Smooth muscle cell (in vitro differentiated cells): ENCODE results near the gene SLC25A30. TPM values are rescaled to one million over a fixed set of nuclear protein-coding genes. Genes with fewer than 3 reads are reported as not detected.

Experiments used
- DNase-seq: peaks from one replicate; lab custom pipeline; 2025; ENCODE audit not compliant: unreplicated experiment; lab: John Stamatoyannopoulos, UW
- H2AFZ ChIP-seq: fragments of 200-600 bp; sonication (generic); 2 replicates; pipeline ENCODE4 v1.6.0; 2016; ENCODE audit warnings: antibody characterized with exemption, low read depth, mild to moderate bottlenecking
- H3F3A ChIP-seq: fragments of 200-600 bp; sonication (generic); 2 replicates; pipeline ENCODE4 v1.6.0; 2017; ENCODE audit warnings: antibody characterized with exemption, low read depth
- H3K27ac ChIP-seq: fragments of 200-600 bp; sonication (generic); 2 replicates; pipeline ENCODE4 v1.5.1; 2016; ENCODE audit warnings: low read depth, mild to moderate bottlenecking
- H3K27me3 ChIP-seq: fragments of 200-600 bp; sonication (generic); 2 replicates; pipeline ENCODE4 v1.6.1; 2016; ENCODE audit warnings: low read depth, mild to moderate bottlenecking
- H3K36me3 ChIP-seq: fragments of 200-600 bp; sonication (generic); 2 replicates; pipeline ENCODE4 v1.5.1; 2016; ENCODE audit warnings: low read depth
- H3K4me1 ChIP-seq: fragments of 200-600 bp; sonication (generic); 2 replicates; pipeline ENCODE4 v1.5.1; 2016; ENCODE audit warnings: low read depth
- H3K4me2 ChIP-seq: fragments of 200-600 bp; sonication (generic); 2 replicates; pipeline ENCODE4 v1.6.0; 2016; ENCODE audit warnings: mild to moderate bottlenecking
- H3K4me3 ChIP-seq: fragments of 200-600 bp; sonication (generic); 2 replicates; pipeline ENCODE4 v1.5.1; 2016; ENCODE audit warnings: mild to moderate bottlenecking
- H3K79me2 ChIP-seq: fragments of 200-600 bp; sonication (generic); 2 replicates; pipeline ENCODE4 v1.6.0; 2016; ENCODE audit warnings: low read depth, mild to moderate bottlenecking
- H3K9ac ChIP-seq: fragments of 200-600 bp; sonication (generic); 2 replicates; pipeline ENCODE4 v1.6.0; 2016; ENCODE audit warnings: low read depth
- H3K9me3 ChIP-seq: fragments of 200-600 bp; sonication (generic); replicated peaks from 2 replicates; pipeline ENCODE4 v1.5.1; 2016; ENCODE audit warnings: low read depth
- H4K20me1 ChIP-seq: fragments of 200-600 bp; sonication (generic); 2 replicates; pipeline ENCODE4 v1.6.0; 2016; ENCODE audit warnings: low read depth
- CTCF ChIP-seq: fragments of 200-600 bp; sonication (generic); IDR thresholded peaks from 2 replicates; pipeline ENCODE4 v1.5.1; 2017; ENCODE audit warnings: borderline replicate concordance, mild to moderate bottlenecking, antibody characterized with exemption; ENCODE audit not compliant: insufficient read depth, poor library complexity, severe bottlenecking
- WGBS: methylation state at CpG from one replicate; pipeline ENCODE4 v1.1.7; 2016; ENCODE audit warnings: low lambda C conversion rate; 5-methylcytosine and 5-hydroxymethylcytosine counted together
- polyA plus RNA-seq: library from polyadenylated mRNA; unstranded; fragments of >200 nt; fragmentation: Nextera tagmentation; extraction: Ambion mirVana; gene quantifications from 2 replicates; pipeline ENCODE4 v1.2.1, GENCODE V29; 2016
- total RNA-seq: library from RNA; depleted of rRNA; stranded (reverse); fragments of >200 nt; gene quantifications from 2 replicates; pipeline ENCODE4 v1.2.3, GENCODE V29; 2014

SLC25A30 gene
- total and polyA plus RNA-seq, 2 experiments from 2014 or later = 1.3 to 6.8 TPM

GRCh38 chr13:45410466-45410865 is 7.7 kb downstream of the SLC25A30 start:
- H3F3A ChIP-seq = no peaks in the 10 kb centered on the region
- no peak for DNase-seq
- no peak overlapping the region for H3K27ac ChIP-seq
- H3K36me3 ChIP-seq = peaks cover 4% of the 10 kb centered on the region
- no peak overlapping the region for H2AFZ ChIP-seq
- no peaks in the 10 kb centered on the region for H4K20me1 ChIP-seq
- no peaks in the 10 kb centered on the region for H3K79me2 ChIP-seq
- 97% methylated on average over 12 of the region's 12 CpGs for WGBS
- no peaks in the 10 kb centered on the region for H3K27me3 ChIP-seq
- H3K9me3 ChIP-seq = no peaks in the 10 kb centered on the region
- no peak overlapping the region for H3K9ac ChIP-seq
- no peaks in the 10 kb centered on the region for H3K4me1 ChIP-seq
- TF ChIP-seq CTCF = no peak
- no peak overlapping the region for H3K4me2 ChIP-seq
- no peak overlapping the region for H3K4me3 ChIP-seq

- H2AFZ ChIP-seq = no peak overlapping the region
- 86% methylated on average over 2 of the region's 2 CpGs for WGBS
- H3K9me3 ChIP-seq = no peaks in the 10 kb centered on the region
- peaks cover 4% of the 10 kb centered on the region for H3K36me3 ChIP-seq
- no peaks in the 10 kb centered on the region for H3F3A ChIP-seq
- no peaks in the 10 kb centered on the region for H4K20me1 ChIP-seq
- no peaks in the 10 kb centered on the region for H3K27me3 ChIP-seq
- TF ChIP-seq CTCF = no peak
- DNase-seq = no peak
- no peak overlapping the region for H3K27ac ChIP-seq
- no peak overlapping the region for H3K4me2 ChIP-seq
- no peak overlapping the region for H3K9ac ChIP-seq
- H3K4me1 ChIP-seq = no peaks in the 10 kb centered on the region
- H3K79me2 ChIP-seq = no peaks in the 10 kb centered on the region
- H3K4me3 ChIP-seq = no peak overlapping the region
Measured at GRCh38 chr13:45410001-45410400, 8.2 kb downstream of the SLC25A30 start.

GRCh38 chr13:45406421-45406820 is 11.8 kb downstream of the SLC25A30 start:
- Histone ChIP-seq H3K4me1 (no peaks in the 10 kb centered on the region), H4K20me1 (no peaks in the 10 kb centered on the region), H3F3A (no peaks in the 10 kb centered on the region), H3K9me3 (no peaks in the 10 kb centered on the region), H3K27me3 (no peaks in the 10 kb centered on the region), H3K36me3 (peaks cover 4% of the 10 kb centered on the region), H3K4me2 (no peak overlapping the region), H3K79me2 (no peaks in the 10 kb centered on the region), H3K27ac (no peak overlapping the region), H3K4me3 (no peak overlapping the region), H3K9ac (no peak overlapping the region), H2AFZ (no peak overlapping the region)
- WGBS = 90% methylated on average over 3 of the region's 3 CpGs
- no peak for DNase-seq
- no peak for TF ChIP-seq CTCF

GRCh38 chr13:45403081-45403480 is 15.1 kb downstream of the SLC25A30 start:
- Histone ChIP-seq H3K4me2 (no peak overlapping the region), H3K79me2 (no peaks in the 10 kb centered on the region), H3K9ac (no peak overlapping the region), H3K27me3 (no peaks in the 10 kb centered on the region), H3K4me1 (no peaks in the 10 kb centered on the region), H2AFZ (no peak overlapping the region), H3K4me3 (no peak overlapping the region), H4K20me1 (no peaks in the 10 kb centered on the region), H3K9me3 (no peaks in the 10 kb centered on the region), H3K36me3 (peaks cover 4% of the 10 kb centered on the region), H3F3A (no peaks in the 10 kb centered on the region), H3K27ac (no peak overlapping the region)
- WGBS = 92% methylated on average over 3 of the region's 3 CpGs
- DNase-seq = no peak
- no peak for TF ChIP-seq CTCF
